KOPT-K1 (cell line): ENCODE data around the gene ACAD8.
"Not testable (repeated sequence)": the region's sequence is repeated elsewhere in the genome, so short reads cannot be mapped to it uniquely, and the experiment has no call there.

Source experiments
- H3K27ac ChIP-seq: fragments of 200-600 bp; sonication (generic); 2 replicates; pipeline ENCODE4 v1.5.1; 2016; ENCODE audit warnings: antibody characterized with exemption, mild to moderate bottlenecking, low read depth, low read length; ENCODE audit not compliant: poor library complexity, severe bottlenecking
- H3K36me3 ChIP-seq: fragments of 200-600 bp; sonication (generic); 2 replicates; pipeline ENCODE4 v1.5.1; 2017; ENCODE audit warnings: antibody characterized with exemption, mild to moderate bottlenecking, low read length, moderate library complexity; ENCODE audit not compliant: insufficient read depth
- H3K9me3 ChIP-seq: fragments of 200-600 bp; sonication (generic); 2 replicates; pipeline ENCODE4 v1.5.1; 2017; ENCODE audit warnings: antibody characterized with exemption, low read length, mild to moderate bottlenecking; ENCODE audit not compliant: insufficient read depth, poor library complexity, severe bottlenecking

Gene ACAD8

GRCh38 chr11:134270250-134270714, 16.9 kb downstream of the ACAD8 start:
- no peaks in the 10 kb centered on the region for H3K9me3 ChIP-seq
- H3K27ac ChIP-seq = peak overlapping the region; percentile 71
- peaks cover under 1% of the 10 kb centered on the region; the same call in 1 of the 2 replicates for H3K36me3 ChIP-seq

GRCh38 chr11:134271978-134272377, 18.6 kb downstream of the ACAD8 start:
- no peaks in the 10 kb centered on the region for H3K9me3 ChIP-seq
- no peaks in the 10 kb centered on the region for H3K36me3 ChIP-seq
- H3K27ac ChIP-seq = no peak overlapping the region

- no peaks in the 10 kb centered on the region for H3K9me3 ChIP-seq
- no peaks in the 10 kb centered on the region for H3K36me3 ChIP-seq
- no peak overlapping the region for H3K27ac ChIP-seq
Observed at GRCh38 chr11:134272381-134273316, 19.3 kb downstream of the ACAD8 start.

GRCh38 chr11:134273317-134273712, 19.9 kb downstream of the ACAD8 start:
- H3K27ac ChIP-seq = no peak overlapping the region

GRCh38 chr11:134275188-134275533, 21.8 kb downstream of the ACAD8 start:
- Histone ChIP-seq H3K36me3 (no peaks in the 10 kb centered on the region), H3K9me3 (no peaks in the 10 kb centered on the region), H3K27ac (peak overlapping the region; percentile 61)

More at GRCh38 chr11:134273317-134273712, 19.9 kb downstream of the ACAD8 start:
- Histone ChIP-seq H3K36me3 (no peaks in the 10 kb centered on the region), H3K9me3 (no peaks in the 10 kb centered on the region)

GRCh38 chr11:134275534-134276395, 22.4 kb downstream of the ACAD8 start, which contains the start of gene GLB1L3:
TSS of gene GLB1L3 (plus strand) at chr11:134276379. CDS start at chr11:134276741, 362 bp downstream.
- no peaks in the 10 kb centered on the region for H3K9me3 ChIP-seq
- peak within 1 kb of the TSS; percentile 61 for H3K27ac ChIP-seq
- no peaks in the 10 kb centered on the region for H3K36me3 ChIP-seq

GRCh38 chr11:134276396-134277182, 23.2 kb downstream of the ACAD8 start:
- no peaks in the 10 kb centered on the region for H3K9me3 ChIP-seq
- H3K36me3 ChIP-seq = no peaks in the 10 kb centered on the region
- H3K27ac ChIP-seq = peak overlapping the region; percentile 61

GRCh38 chr11:134277183-134278001, 24.0 kb downstream of the ACAD8 start:
- Histone ChIP-seq H3K36me3 (no peaks in the 10 kb centered on the region), H3K9me3 (no peaks in the 10 kb centered on the region), H3K27ac (no peak overlapping the region)

- Histone ChIP-seq H3K36me3 (no peaks in the 10 kb centered on the region), H3K9me3 (no peaks in the 10 kb centered on the region), H3K27ac (no peak overlapping the region)
Observed at GRCh38 chr11:134278356-134278755, 25.0 kb downstream of the ACAD8 start.

GRCh38 chr11:134281635-134282034, 28.3 kb downstream of the ACAD8 start:
- not testable (repeated sequence) for H3K36me3 ChIP-seq, H3K9me3 ChIP-seq, H3K27ac ChIP-seq

- Histone ChIP-seq H3K36me3 (no peaks in the 10 kb centered on the region), H3K27ac (no peak overlapping the region), H3K9me3 (no peaks in the 10 kb centered on the region)
Observed at GRCh38 chr11:134282121-134283045, 29.0 kb downstream of the ACAD8 start.

- no peak overlapping the region for H3K27ac ChIP-seq
- no peaks in the 10 kb centered on the region for H3K9me3 ChIP-seq
- no peaks in the 10 kb centered on the region for H3K36me3 ChIP-seq
Observed at GRCh38 chr11:134283461-134284230, 30.3 kb downstream of the ACAD8 start.
